ENCODE measurements around the gene SHPK.

DNA sequence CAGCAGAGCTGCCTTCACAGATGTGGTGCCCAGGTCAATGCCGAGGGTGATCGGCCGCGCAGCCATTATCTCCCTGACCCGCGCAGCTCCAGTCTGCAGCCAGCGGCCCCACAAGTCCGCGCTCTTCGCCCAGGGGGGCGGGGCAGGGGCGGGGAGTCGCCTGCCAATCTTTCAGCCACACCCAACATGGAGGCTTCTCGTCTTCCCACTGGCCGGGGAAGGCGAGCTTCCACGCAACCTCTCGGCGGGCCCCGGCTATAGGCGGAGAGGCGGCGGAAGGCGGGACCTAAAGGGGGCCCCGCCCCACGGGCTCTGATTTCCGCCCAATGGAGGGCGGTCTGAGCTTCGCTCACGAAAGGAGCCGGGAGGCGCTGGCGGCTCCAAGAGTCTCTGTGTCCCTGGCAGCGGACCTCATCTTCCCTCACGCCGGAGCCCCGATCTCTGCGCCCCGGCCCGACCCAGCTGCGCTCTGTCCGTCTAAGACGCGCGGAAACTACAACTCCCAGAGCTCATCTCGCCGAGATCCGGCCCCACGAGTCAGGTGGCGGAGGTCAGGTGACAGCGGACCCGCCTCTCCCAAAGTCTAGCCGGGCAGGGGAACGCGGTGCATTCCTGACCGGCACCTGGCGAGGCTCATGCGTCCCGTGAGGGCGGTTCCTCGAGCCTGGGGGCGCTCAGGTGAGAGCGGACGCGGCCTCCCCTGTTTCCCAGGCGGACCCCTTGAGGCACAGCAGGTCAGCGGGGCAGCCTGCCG is at the start of gene SHPK, which contains the start of gene CTNS:
- TF ChIP-seq, protein P1, sequence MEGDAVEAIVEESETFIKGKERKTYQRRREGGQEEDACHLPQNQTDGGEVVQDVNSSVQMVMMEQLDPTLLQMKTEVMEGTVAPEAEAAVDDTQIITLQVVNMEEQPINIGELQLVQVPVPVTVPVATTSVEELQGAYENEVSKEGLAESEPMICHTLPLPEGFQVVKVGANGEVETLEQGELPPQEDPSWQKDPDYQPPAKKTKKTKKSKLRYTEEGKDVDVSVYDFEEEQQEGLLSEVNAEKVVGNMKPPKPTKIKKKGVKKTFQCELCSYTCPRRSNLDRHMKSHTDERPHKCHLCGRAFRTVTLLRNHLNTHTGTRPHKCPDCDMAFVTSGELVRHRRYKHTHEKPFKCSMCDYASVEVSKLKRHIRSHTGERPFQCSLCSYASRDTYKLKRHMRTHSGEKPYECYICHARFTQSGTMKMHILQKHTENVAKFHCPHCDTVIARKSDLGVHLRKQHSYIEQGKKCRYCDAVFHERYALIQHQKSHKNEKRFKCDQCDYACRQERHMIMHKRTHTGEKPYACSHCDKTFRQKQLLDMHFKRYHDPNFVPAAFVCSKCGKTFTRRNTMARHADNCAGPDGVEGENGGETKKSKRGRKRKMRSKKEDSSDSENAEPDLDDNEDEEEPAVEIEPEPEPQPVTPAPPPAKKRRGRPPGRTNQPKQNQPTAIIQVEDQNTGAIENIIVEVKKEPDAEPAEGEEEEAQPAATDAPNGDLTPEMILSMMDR (IDR thresholded peaks at IDR 0.05): no peak
- no peak for TF ChIP-seq CHD2 (IDR thresholded peaks at IDR 0.05; ENCODE audit: low read length, partially characterized antibody)

Data from A549 (cell line).